Keratinocyte (primary cell): Measurements from ENCODE around the gene TSPAN18. TPM values are rescaled to one million over a fixed set of nuclear protein-coding genes. Genes with fewer than 3 reads are reported as not detected.

Experiments used
- DNase-seq: peaks from one replicate; pipeline ENCODE4 v3.0.0-alpha.2; 2011; ENCODE audit warnings: low read depth, missing footprints, low spot score
- FAIRE-seq: peaks from 2 replicates; lab custom pipeline; 2011; peaks lifted over from hg19 to GRCh38; lab: Jason Lieb, UNC
- H2AFZ ChIP-seq: 2 replicates; pipeline ENCODE4 v1.6.0; 2012; ENCODE audit warnings: low read length, control low read depth, inconsistent platforms; ENCODE audit not compliant: control insufficient read depth
- H3K27ac ChIP-seq: 2 replicates; pipeline ENCODE4 v1.5.1; 2011; ENCODE audit warnings: low read length; ENCODE audit not compliant: control insufficient read depth, insufficient read depth
- H3K27me3 ChIP-seq: 3 replicates; pipeline ENCODE4 v1.6.0; 2011; ENCODE audit warnings: low read length; ENCODE audit not compliant: control insufficient read depth, insufficient read depth; ENCODE audit errors: extremely low read depth
- H3K36me3 ChIP-seq, 2 experiments: 2 replicates in 1 of 2; 3 replicates in 1 of 2; pipeline ENCODE4 v1.5.1; 2011; ENCODE audit warnings: low read length in 2 of 2, mild to moderate bottlenecking in 1 of 2; ENCODE audit not compliant: control insufficient read depth in 2 of 2, insufficient read depth in 2 of 2; ENCODE audit errors: extremely low read depth in 1 of 2
- H3K4me1 ChIP-seq: 3 replicates; pipeline ENCODE4 v1.5.1; 2011; ENCODE audit warnings: low read length; ENCODE audit not compliant: control insufficient read depth, insufficient read depth; ENCODE audit errors: extremely low read depth
- H3K4me2 ChIP-seq: 3 replicates; pipeline ENCODE4 v1.6.0; 2011; ENCODE audit warnings: low read depth, low read length; ENCODE audit not compliant: control insufficient read depth, insufficient read depth; ENCODE audit errors: extremely low read depth
- H3K4me3 ChIP-seq, 3 experiments: fragments of 200-600 bp in 1 of 3; sonication (generic) in 1 of 3; 2 replicates in 2 of 3; 3 replicates in 1 of 3; pipeline ENCODE4 v1.5.1; 2011 to 2016; ENCODE audit warnings: low read length in 3 of 3, mild to moderate bottlenecking in 3 of 3, control low read depth in 2 of 3, inconsistent platforms in 1 of 3, low read depth in 1 of 3, mixed read lengths in 1 of 3, mixed run types in 1 of 3, moderate library complexity in 1 of 3; ENCODE audit not compliant: control insufficient read depth in 2 of 3, insufficient read depth in 2 of 3; ENCODE audit errors: extremely low read depth in 1 of 3
- H3K79me2 ChIP-seq: 2 replicates; pipeline ENCODE4 v1.6.0; 2012; ENCODE audit warnings: low read length; ENCODE audit not compliant: control insufficient read depth, insufficient read depth
- H3K9ac ChIP-seq: 3 replicates; pipeline ENCODE4 v1.6.0; 2011; ENCODE audit warnings: low read length; ENCODE audit not compliant: control insufficient read depth, insufficient read depth; ENCODE audit errors: extremely low read depth
- H3K9me1 ChIP-seq: 3 replicates; pipeline ENCODE4 v1.6.0; 2011; ENCODE audit warnings: low read length; ENCODE audit not compliant: control insufficient read depth, insufficient read depth; ENCODE audit errors: extremely low read depth
- H3K9me3 ChIP-seq: 2 replicates; pipeline ENCODE4 v1.5.1; 2012; ENCODE audit warnings: low read depth, low read length; ENCODE audit not compliant: control insufficient read depth
- H4K20me1 ChIP-seq: 3 replicates; pipeline ENCODE4 v1.6.0; 2011; ENCODE audit warnings: low read length; ENCODE audit not compliant: control insufficient read depth, insufficient read depth; ENCODE audit errors: extremely low read depth
- EZH2 ChIP-seq: IDR thresholded peaks from one replicate; pipeline ENCODE4 v1.6.1; 2012; ENCODE audit warnings: inconsistent platforms, mild to moderate bottlenecking, low read length, moderate library complexity
- dilution Hi-C: fragments of 300-500 bp; cut with MboI; formaldehyde crosslinking; loops from one replicate; pipeline ENCODE4 v1.7.0; 2020; ENCODE audit warnings: low sequenced_read_pairs; ENCODE audit not compliant: extremely low pct_ligation_motif_present
- polyA plus RNA-seq, 5 experiments: library from polyadenylated mRNA; depleted of rRNA in 3 of 5; stranded (reverse) in 3 of 5; stranded (forward) in 1 of 5; unstranded in 1 of 5; fragments of >200 nt; gene quantifications; 1 replicate in 1 of 5; 2 replicates in 3 of 5; 3 replicates in 1 of 5; pipeline versions ENCODE4 v1.2.1 to v1.2.3, GENCODE V29; 2011 to 2012; ENCODE audit warnings: missing spikeins in 2 of 5, low read depth in 1 of 5, low replicate concordance in 1 of 5
- TF ChIP-seq, protein P1 (sequence below), 3 experiments: IDR thresholded peaks in 1 of 3; conservative IDR thresholded peaks in 1 of 3; optimal IDR thresholded peaks in 1 of 3; 2 replicates in 2 of 3; 3 replicates in 1 of 3; pipeline versions ENCODE3 to v1.5.1; 2011; ENCODE audit warnings: low read length in 3 of 3, mild to moderate bottlenecking in 3 of 3, moderate library complexity in 2 of 3, control low read depth in 1 of 3, inconsistent platforms in 1 of 3; ENCODE audit not compliant: insufficient read depth in 2 of 3; ENCODE audit errors: extremely low read depth in 1 of 3

TSPAN18 gene
- polyA plus RNA-seq, 1 donor (not counting 4 experiments of a cell fraction or from before 2014, with no cell fraction given) = not detected

- Histone ChIP-seq H3K9me1 (no peaks in the 10 kb centered on the region), H3K4me3 (no peak overlapping the region), H2AFZ (no peak overlapping the region), H3K36me3 (peaks cover 3 to 6% of the 10 kb centered on the region in 2 experiments), H3K27ac (no peak overlapping the region), H4K20me1 (peaks cover 6% of the 10 kb centered on the region), H3K4me2 (no peak overlapping the region), H3K9ac (no peak overlapping the region), H3K9me3 (no peaks in the 10 kb centered on the region), H3K27me3 (no peaks in the 10 kb centered on the region), H3K79me2 (peaks cover 4% of the 10 kb centered on the region), H3K4me1 (no peaks in the 10 kb centered on the region)
- no peak for TF ChIP-seq EZH2
- TF ChIP-seq, protein P1, sequence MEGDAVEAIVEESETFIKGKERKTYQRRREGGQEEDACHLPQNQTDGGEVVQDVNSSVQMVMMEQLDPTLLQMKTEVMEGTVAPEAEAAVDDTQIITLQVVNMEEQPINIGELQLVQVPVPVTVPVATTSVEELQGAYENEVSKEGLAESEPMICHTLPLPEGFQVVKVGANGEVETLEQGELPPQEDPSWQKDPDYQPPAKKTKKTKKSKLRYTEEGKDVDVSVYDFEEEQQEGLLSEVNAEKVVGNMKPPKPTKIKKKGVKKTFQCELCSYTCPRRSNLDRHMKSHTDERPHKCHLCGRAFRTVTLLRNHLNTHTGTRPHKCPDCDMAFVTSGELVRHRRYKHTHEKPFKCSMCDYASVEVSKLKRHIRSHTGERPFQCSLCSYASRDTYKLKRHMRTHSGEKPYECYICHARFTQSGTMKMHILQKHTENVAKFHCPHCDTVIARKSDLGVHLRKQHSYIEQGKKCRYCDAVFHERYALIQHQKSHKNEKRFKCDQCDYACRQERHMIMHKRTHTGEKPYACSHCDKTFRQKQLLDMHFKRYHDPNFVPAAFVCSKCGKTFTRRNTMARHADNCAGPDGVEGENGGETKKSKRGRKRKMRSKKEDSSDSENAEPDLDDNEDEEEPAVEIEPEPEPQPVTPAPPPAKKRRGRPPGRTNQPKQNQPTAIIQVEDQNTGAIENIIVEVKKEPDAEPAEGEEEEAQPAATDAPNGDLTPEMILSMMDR (optimal IDR thresholded peaks at IDR 0.05 in 1 of 3, IDR thresholded peaks at IDR 0.05 in 1 of 3, conservative IDR thresholded peaks at IDR 0.05 in 1 of 3; ENCODE audit: extremely low read depth in 1 of 3, insufficient read depth in 2 of 3, low read length in 3 of 3) = no peak
- DNase-seq (no peak), FAIRE-seq (no peak)
- dilution Hi-C loops = loop anchor here (25.0 kb wide), 1 partner anchor 400 kb away; no protein-coding TSS in a partner anchor
These were observed 210.3 kb downstream of the TSPAN18 start for GRCh38 chr11:44936951-44937543.

DNA sequence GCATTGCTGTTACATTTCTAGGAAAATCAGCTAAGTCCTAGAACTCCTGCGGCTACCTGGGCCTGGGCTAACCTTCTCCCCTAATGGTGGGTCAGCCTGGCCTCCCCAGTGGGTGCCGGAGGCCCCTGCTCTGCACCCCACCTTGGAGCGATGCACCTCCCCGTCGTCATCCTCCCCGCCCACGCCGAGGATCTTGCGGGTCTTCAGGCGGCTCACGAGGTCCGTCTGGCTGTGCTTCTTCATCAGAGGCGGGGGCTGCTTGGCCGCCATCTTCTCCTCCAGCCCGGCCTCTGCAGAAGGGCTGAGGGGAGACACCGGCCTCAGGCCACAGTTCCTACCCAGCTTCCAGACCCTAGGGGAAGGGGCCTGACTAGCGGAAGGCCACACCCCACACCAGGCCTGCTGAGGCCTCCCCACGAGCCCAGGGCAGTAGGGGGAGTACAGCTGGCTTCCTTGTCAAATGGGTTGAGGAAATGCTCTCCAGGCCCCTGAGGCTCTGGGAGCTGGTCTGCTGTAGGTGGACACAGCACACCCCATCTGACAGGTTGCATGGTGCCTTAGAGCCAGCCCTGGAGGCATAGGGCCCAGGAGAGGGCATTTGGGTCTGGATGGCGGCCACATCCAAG, 211.4 kb downstream of the TSPAN18 start:
- Histone ChIP-seq H3K4me2 (no peak overlapping the region), H4K20me1 (peaks cover 11% of the 10 kb centered on the region), H3K9ac (no peak overlapping the region), H3K79me2 (peaks cover 11% of the 10 kb centered on the region), H2AFZ (no peak overlapping the region), H3K4me3 (no peak overlapping the region), H3K9me1 (no peaks in the 10 kb centered on the region), H3K36me3 (peaks cover 3 to 6% of the 10 kb centered on the region in 2 experiments), H3K4me1 (no peaks in the 10 kb centered on the region), H3K27me3 (no peaks in the 10 kb centered on the region), H3K27ac (no peak overlapping the region), H3K9me3 (no peaks in the 10 kb centered on the region)
- TF ChIP-seq EZH2 = no peak
- TF ChIP-seq, protein P1 (optimal IDR thresholded peaks at IDR 0.05 in 1 of 3, IDR thresholded peaks at IDR 0.05 in 1 of 3, conservative IDR thresholded peaks at IDR 0.05 in 1 of 3; ENCODE audit: extremely low read depth in 1 of 3, insufficient read depth in 2 of 3, low read length in 3 of 3) = no peak
- DNase-seq = no peak
- dilution Hi-C loops = loop anchor here (25.0 kb wide), 1 partner anchor 399 kb away; no protein-coding TSS in a partner anchor
- FAIRE-seq = no peak
